Measurements from ENCODE around the gene SYNE3.

The SYNE3 gene

DNA sequence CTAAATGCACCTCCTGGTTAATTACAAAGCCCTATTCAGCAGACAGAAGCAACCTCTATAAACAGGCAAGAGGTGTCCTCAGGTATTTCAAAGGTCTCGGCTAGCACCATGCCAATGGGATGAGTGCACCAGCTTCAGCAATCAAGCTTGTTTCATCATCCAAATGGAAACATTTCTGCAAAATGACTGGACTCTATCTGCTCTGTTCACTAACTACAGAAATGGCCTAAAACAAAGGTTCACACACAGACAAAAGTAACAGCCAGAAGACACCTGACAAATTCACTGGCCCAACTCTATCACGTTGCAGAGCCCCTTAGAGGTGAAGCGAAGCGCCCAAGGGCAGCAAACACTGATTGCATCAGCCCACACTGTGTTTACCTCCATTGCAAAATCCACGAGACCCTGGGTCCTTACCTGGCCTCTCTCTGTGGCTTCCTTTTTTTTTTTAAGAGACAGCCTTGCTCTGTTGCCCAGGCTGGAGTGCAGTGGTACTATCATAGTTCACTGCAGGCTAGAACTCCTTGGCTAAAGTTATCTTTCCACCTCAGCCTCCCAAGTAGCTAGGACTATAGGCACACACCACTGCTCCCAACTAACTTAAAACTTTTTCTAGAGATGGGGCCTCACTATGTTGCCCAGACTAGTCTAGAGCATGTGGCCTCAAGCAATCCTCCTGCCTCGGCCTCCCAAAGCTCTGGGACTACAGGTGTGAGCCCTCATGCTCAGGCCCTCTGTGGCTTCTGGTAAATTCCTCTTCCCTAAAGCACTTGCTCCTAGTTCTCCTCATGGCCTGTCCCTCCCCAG is 8.5 kb upstream of the SYNE3 start:
- H3K27ac ChIP-seq, result peak overlapping the region; percentile 65
- ChIA-PET POLR2A (ENCODE audit: low non-redundant PET) (no interaction called here), CTCF (interaction anchor here (1.3 kb wide), 1 partner anchor 82 kb away, joined by 5 read pairs; no protein-coding TSS in a partner anchor)
- no peak for DNase-seq (ENCODE audit: low spot score)
- no peak for TF ChIP-seq CTCF (conservative IDR thresholded peaks at IDR 0.05; ENCODE audit: low read depth)

GRCh38 chr14:95523815-95524448 is 7.5 kb upstream of the SYNE3 start:
- DNase-seq (ENCODE audit: low spot score), result no peak
- POLR2A ChIA-PET (ENCODE audit: low non-redundant PET), result no interaction called here
- TF ChIP-seq CTCF (conservative IDR thresholded peaks at IDR 0.05; ENCODE audit: low read depth), result no peak
- no peak overlapping the region; the same call in 1 of the 2 replicates for H3K27ac ChIP-seq
- CTCF ChIA-PET, result interaction anchor here (1.0 to 1.3 kb wide), 3 partner anchors 55 to 81 kb away, joined by 3 to 5 read pairs (median 3); no protein-coding TSS in a partner anchor

- no peak for DNase-seq (ENCODE audit: low spot score)
- no peak overlapping the region for H3K27ac ChIP-seq
- ChIA-PET POLR2A (ENCODE audit: low non-redundant PET) (no interaction called here), CTCF (interaction anchor here (0.6 to 1.3 kb wide), 4 partner anchors 13 to 81 kb away, joined by 3 to 5 read pairs (median 3); no protein-coding TSS in a partner anchor)
- no peak for TF ChIP-seq CTCF (conservative IDR thresholded peaks at IDR 0.05; ENCODE audit: low read depth)
These were observed 6.8 kb upstream of the SYNE3 start for GRCh38 chr14:95523051-95523814.

DNA sequence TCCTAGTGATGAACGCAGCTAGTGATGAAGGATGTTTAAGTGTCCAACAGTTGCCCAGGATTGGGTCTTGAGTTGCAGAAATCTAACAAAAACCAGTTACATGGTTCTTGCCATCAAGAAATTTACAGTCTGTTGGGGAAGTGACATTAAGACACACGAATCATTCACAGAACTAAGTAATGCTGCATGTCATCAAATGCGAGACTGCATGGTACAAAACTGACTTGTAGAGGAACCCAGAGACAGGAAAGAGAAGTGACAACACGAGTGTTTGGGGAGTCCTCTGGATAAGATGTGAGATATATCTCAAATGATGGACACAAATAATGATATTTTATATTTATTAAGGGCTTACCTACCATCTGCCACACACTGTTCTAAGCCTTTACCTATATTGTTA is 6.1 kb upstream of the SYNE3 start:
- TF ChIP-seq CTCF (conservative IDR thresholded peaks at IDR 0.05; ENCODE audit: low read depth), result no peak
- H3K27ac ChIP-seq, result no peak overlapping the region
- CTCF ChIA-PET, result interaction anchor here (0.6 to 1.0 kb wide), 2 partner anchors 14 to 53 kb away, joined by 3 read pairs; no protein-coding TSS in a partner anchor
- DNase-seq (ENCODE audit: low spot score), result no peak
- POLR2A ChIA-PET (ENCODE audit: low non-redundant PET), result no interaction called here

DNA sequence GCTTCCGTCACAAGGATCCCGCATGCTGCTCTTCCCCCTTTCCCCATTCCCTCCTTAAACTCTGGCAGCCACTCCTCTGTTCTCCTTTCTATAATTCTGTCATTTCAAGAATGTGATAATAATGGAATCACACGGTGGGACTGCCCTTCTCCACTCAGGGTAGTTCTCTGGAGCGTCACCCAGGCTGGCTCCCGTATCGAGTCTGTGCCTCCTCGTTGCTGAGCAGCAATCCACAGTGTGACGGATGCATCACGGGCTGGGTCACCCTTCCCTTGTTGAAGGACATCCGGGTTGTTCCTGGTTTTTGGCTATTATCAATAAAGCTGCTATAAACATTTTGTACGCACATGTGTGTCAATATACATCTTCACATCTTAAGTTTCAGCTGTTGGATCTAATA is 5.7 kb upstream of the SYNE3 start:
- ChIA-PET CTCF (no interaction called here), POLR2A (ENCODE audit: low non-redundant PET) (no interaction called here)
- TF ChIP-seq CTCF (conservative IDR thresholded peaks at IDR 0.05; ENCODE audit: low read depth), result no peak
- DNase-seq (ENCODE audit: low spot score), result no peak
- no peak overlapping the region for H3K27ac ChIP-seq

- TF ChIP-seq CTCF (conservative IDR thresholded peaks at IDR 0.05; ENCODE audit: low read depth), result no peak
- ChIA-PET POLR2A (ENCODE audit: low non-redundant PET) (no interaction called here), CTCF (no interaction called here)
- no peak for DNase-seq (ENCODE audit: low spot score)
- no peak overlapping the region for H3K27ac ChIP-seq
These were observed 4.6 kb upstream of the SYNE3 start for GRCh38 chr14:95521001-95521400.

All from RWPE1 (cell line).